ENCODE data around the gene AFF4. TPM values are rescaled to one million over a fixed set of nuclear protein-coding genes. Genes with fewer than 3 reads are reported as not detected.
A peak's percentile ranks its signal among the peaks of the same experiment; 100 is the strongest.

The AFF4 gene
- total and polyA plus RNA-seq, 2 experiments from 2014 or later: 44.0 to 92.9 TPM

GRCh38 chr5:132928062-132928407, 35.4 kb downstream of the AFF4 start:
- H2AFZ ChIP-seq: no peak overlapping the region
- WGBS (ENCODE audit: low lambda C conversion rate, missing lambda C conversion rate): 84% methylated on average over 2 of the region's 2 CpGs
- no peak for DNase-seq (ENCODE audit: low spot score)
- H3K27ac ChIP-seq: no peak overlapping the region
- H3K36me3 ChIP-seq (replicated peaks; ENCODE audit: insufficient read depth, low read depth): peaks cover 5% of the 10 kb centered on the region
- H3K79me2 ChIP-seq: peaks cover 96% of the 10 kb centered on the region
- H3K4me1 ChIP-seq (ENCODE audit: insufficient read depth): no peaks in the 10 kb centered on the region
- H4K20me1 ChIP-seq (ENCODE audit: insufficient read depth, poor library complexity, severe bottlenecking): peaks cover 57% of the 10 kb centered on the region
- no peaks in the 10 kb centered on the region for H3K9me3 ChIP-seq (ENCODE audit: low read depth)
- H3K27me3 ChIP-seq: no peaks in the 10 kb centered on the region
- TF ChIP-seq EZH2 (IDR thresholded peaks at IDR 0.05; ENCODE audit: borderline replicate concordance) (no peak), EZH2phosphoT487 (IDR thresholded peaks at IDR 0.05; ENCODE audit: low read depth, severe bottlenecking, unreplicated experiment) (no peak), CTCF (IDR thresholded peaks at IDR 0.05; ENCODE audit: poor library complexity) (no peak)
- H3K9me2 ChIP-seq (replicated peaks; ENCODE audit: insufficient read depth): no peaks in the 10 kb centered on the region
- H3K4me3 ChIP-seq: no peak overlapping the region
- no peak overlapping the region for H3K4me2 ChIP-seq

GRCh38 chr5:132927355-132928061, 35.9 kb downstream of the AFF4 start:
- peaks cover 96% of the 10 kb centered on the region for H3K79me2 ChIP-seq
- no peaks in the 10 kb centered on the region for H3K9me2 ChIP-seq (replicated peaks; ENCODE audit: insufficient read depth)
- no peaks in the 10 kb centered on the region for H3K4me1 ChIP-seq (ENCODE audit: insufficient read depth)
- no peak overlapping the region for H2AFZ ChIP-seq
- peak overlapping the region; percentile 19 for H3K27ac ChIP-seq
- H3K4me2 ChIP-seq: no peak overlapping the region
- TF ChIP-seq EZH2phosphoT487 (IDR thresholded peaks at IDR 0.05; ENCODE audit: low read depth, severe bottlenecking, unreplicated experiment): no peak
- TF ChIP-seq CTCF (IDR thresholded peaks at IDR 0.05; ENCODE audit: poor library complexity): no peak
- TF ChIP-seq EZH2 (IDR thresholded peaks at IDR 0.05; ENCODE audit: borderline replicate concordance): no peak
- WGBS (ENCODE audit: low lambda C conversion rate, missing lambda C conversion rate): 66% methylated on average over 2 of the region's 2 CpGs
- DNase-seq (ENCODE audit: low spot score): no peak
- H3K9me3 ChIP-seq (ENCODE audit: low read depth): no peaks in the 10 kb centered on the region
- H3K27me3 ChIP-seq: no peaks in the 10 kb centered on the region
- H3K36me3 ChIP-seq (replicated peaks; ENCODE audit: insufficient read depth, low read depth): peaks cover 5% of the 10 kb centered on the region
- H3K4me3 ChIP-seq: no peak overlapping the region
- H4K20me1 ChIP-seq (ENCODE audit: insufficient read depth, poor library complexity, severe bottlenecking): peaks cover 52% of the 10 kb centered on the region

- Histone ChIP-seq H4K20me1 (ENCODE audit: insufficient read depth, poor library complexity, severe bottlenecking) (peaks cover 51% of the 10 kb centered on the region), H3K27ac (no peak overlapping the region), H3K4me1 (ENCODE audit: insufficient read depth) (no peaks in the 10 kb centered on the region), H2AFZ (no peak overlapping the region), H3K9me2 (replicated peaks; ENCODE audit: insufficient read depth) (no peaks in the 10 kb centered on the region), H3K27me3 (no peaks in the 10 kb centered on the region), H3K9me3 (ENCODE audit: low read depth) (no peaks in the 10 kb centered on the region), H3K36me3 (replicated peaks; ENCODE audit: insufficient read depth, low read depth) (peaks cover 2% of the 10 kb centered on the region), H3K79me2 (peaks cover 96% of the 10 kb centered on the region), H3K4me2 (no peak overlapping the region), H3K4me3 (no peak overlapping the region)
- DNase-seq (ENCODE audit: low spot score): no peak
- 96% methylated on average over 4 of the region's 4 CpGs for WGBS (ENCODE audit: low lambda C conversion rate, missing lambda C conversion rate)
- no peak for TF ChIP-seq CTCF (IDR thresholded peaks at IDR 0.05; ENCODE audit: poor library complexity)
- no peak for TF ChIP-seq EZH2 (IDR thresholded peaks at IDR 0.05; ENCODE audit: borderline replicate concordance)
- no peak for TF ChIP-seq EZH2phosphoT487 (IDR thresholded peaks at IDR 0.05; ENCODE audit: low read depth, severe bottlenecking, unreplicated experiment)
Measured at GRCh38 chr5:132926437-132926836, 37.0 kb downstream of the AFF4 start.
